ENCODE results near the gene SRP9. TPM values are rescaled to one million over a fixed set of nuclear protein-coding genes. Genes with fewer than 3 reads are reported as not detected.
A peak's percentile ranks its signal among the peaks of the same experiment; 100 is the strongest.

The SRP9 gene
- polyA plus RNA-seq, 1 of the 3 experiments (the other 2 are of a cell fraction): 156 TPM

GRCh38 chr1:225735252-225736149, 42.1 kb upstream of the SRP9 start:
- Histone ChIP-seq H4K20me1 (ENCODE audit: insufficient read depth) (no peaks in the 10 kb centered on the region), H3K36me3 (replicated peaks in 1 of 2; ENCODE audit: control insufficient read depth in 1 of 2, insufficient read depth in 2 of 2, low read length in 1 of 2) (no peaks in the 10 kb centered on the region), H3K4me3 (ENCODE audit: low read depth in 2 of 2, low read length in 1 of 2) (no peak overlapping the region), H3K9me3 (no peaks in the 10 kb centered on the region), H3K4me2 (peak overlapping the region; percentile 49), H3K27ac (ENCODE audit: low read depth in 2 of 2, low read length in 1 of 2) (peak overlapping the region; percentile 88 to 93), H3F3A (replicated peaks; ENCODE audit: insufficient read depth) (peaks cover 24% of the 10 kb centered on the region), H2AFZ (ENCODE audit: low read depth) (peak overlapping the region; percentile 61), H3K79me2 (ENCODE audit: insufficient read depth) (no peaks in the 10 kb centered on the region), H3K9me2 (no peaks in the 10 kb centered on the region), H3K27me3 (ENCODE audit: insufficient read depth) (no peaks in the 10 kb centered on the region), H3K9ac (peak overlapping the region; percentile 59), H3K4me1 (ENCODE audit: control insufficient read depth in 1 of 2, insufficient read depth in 2 of 2, low read depth in 1 of 2, low read length in 1 of 2) (peaks cover 29% of the 10 kb centered on the region in 2 experiments)
- ChIA-PET POLR2A (interaction anchor here (2.2 kb wide), 1 partner anchor 83 kb away, joined by 10 read pairs; the partner anchor contains the start of gene ENAH), CTCF (interaction anchor here (0.6 to 3.0 kb wide), 5 partner anchors 11 to 261 kb away, joined by 3 to 13 read pairs (median 4); no protein-coding TSS in a partner anchor)
- DNase-seq: peak; percentile 53
- 32% methylated on average over 12 of the region's 12 CpGs for WGBS (ENCODE audit: low lambda C conversion rate)
- peak; percentile 31; the same call in 1 of the 2 replicates for TF ChIP-seq CTCF (IDR thresholded peaks at IDR 0.05)
- no peak for TF ChIP-seq CHD2 (IDR thresholded peaks at IDR 0.05; ENCODE audit: low read length, partially characterized antibody)
- TF ChIP-seq TEAD4 (IDR thresholded peaks at IDR 0.05; ENCODE audit: borderline replicate concordance, insufficient read depth): no peak
- TF ChIP-seq, protein P1, sequence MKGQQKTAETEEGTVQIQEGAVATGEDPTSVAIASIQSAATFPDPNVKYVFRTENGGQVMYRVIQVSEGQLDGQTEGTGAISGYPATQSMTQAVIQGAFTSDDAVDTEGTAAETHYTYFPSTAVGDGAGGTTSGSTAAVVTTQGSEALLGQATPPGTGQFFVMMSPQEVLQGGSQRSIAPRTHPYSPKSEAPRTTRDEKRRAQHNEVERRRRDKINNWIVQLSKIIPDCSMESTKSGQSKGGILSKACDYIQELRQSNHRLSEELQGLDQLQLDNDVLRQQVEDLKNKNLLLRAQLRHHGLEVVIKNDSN (IDR thresholded peaks at IDR 0.05; ENCODE audit: borderline replicate concordance, low read depth): no peak; the same call in 1 of the 2 replicates
- peak; percentile 83 for TF ChIP-seq NFIC (IDR thresholded peaks at IDR 0.05; ENCODE audit: borderline replicate concordance)
- no peak for TF ChIP-seq SMC3 (IDR thresholded peaks at IDR 0.05; ENCODE audit: low read depth, low read length)
- TF ChIP-seq MEF2A (IDR thresholded peaks at IDR 0.05; ENCODE audit: borderline replicate concordance, low read depth): peak; percentile 33; the same call in 1 of the 2 replicates
- TF ChIP-seq, protein P2, sequence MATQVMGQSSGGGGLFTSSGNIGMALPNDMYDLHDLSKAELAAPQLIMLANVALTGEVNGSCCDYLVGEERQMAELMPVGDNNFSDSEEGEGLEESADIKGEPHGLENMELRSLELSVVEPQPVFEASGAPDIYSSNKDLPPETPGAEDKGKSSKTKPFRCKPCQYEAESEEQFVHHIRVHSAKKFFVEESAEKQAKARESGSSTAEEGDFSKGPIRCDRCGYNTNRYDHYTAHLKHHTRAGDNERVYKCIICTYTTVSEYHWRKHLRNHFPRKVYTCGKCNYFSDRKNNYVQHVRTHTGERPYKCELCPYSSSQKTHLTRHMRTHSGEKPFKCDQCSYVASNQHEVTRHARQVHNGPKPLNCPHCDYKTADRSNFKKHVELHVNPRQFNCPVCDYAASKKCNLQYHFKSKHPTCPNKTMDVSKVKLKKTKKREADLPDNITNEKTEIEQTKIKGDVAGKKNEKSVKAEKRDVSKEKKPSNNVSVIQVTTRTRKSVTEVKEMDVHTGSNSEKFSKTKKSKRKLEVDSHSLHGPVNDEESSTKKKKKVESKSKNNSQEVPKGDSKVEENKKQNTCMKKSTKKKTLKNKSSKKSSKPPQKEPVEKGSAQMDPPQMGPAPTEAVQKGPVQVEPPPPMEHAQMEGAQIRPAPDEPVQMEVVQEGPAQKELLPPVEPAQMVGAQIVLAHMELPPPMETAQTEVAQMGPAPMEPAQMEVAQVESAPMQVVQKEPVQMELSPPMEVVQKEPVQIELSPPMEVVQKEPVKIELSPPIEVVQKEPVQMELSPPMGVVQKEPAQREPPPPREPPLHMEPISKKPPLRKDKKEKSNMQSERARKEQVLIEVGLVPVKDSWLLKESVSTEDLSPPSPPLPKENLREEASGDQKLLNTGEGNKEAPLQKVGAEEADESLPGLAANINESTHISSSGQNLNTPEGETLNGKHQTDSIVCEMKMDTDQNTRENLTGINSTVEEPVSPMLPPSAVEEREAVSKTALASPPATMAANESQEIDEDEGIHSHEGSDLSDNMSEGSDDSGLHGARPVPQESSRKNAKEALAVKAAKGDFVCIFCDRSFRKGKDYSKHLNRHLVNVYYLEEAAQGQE (IDR thresholded peaks at IDR 0.05; ENCODE audit: low read depth, low read length): peak; percentile 45; the same call in 1 of the 2 replicates
- TF ChIP-seq, protein P3, sequence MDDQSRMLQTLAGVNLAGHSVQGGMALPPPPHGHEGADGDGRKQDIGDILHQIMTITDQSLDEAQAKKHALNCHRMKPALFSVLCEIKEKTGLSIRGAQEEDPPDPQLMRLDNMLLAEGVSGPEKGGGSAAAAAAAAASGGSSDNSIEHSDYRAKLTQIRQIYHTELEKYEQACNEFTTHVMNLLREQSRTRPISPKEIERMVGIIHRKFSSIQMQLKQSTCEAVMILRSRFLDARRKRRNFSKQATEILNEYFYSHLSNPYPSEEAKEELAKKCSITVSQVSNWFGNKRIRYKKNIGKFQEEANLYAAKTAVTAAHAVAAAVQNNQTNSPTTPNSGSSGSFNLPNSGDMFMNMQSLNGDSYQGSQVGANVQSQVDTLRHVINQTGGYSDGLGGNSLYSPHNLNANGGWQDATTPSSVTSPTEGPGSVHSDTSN (IDR thresholded peaks at IDR 0.05): peak; percentile 63
- TF ChIP-seq ELF1 (IDR thresholded peaks at IDR 0.05): no peak
- no peak; the same call in 1 of the 2 replicates for TF ChIP-seq POLR2AphosphoS5 (IDR thresholded peaks at IDR 0.05; ENCODE audit: low read depth, low read length)
- no peak for TF ChIP-seq EZH2phosphoT487 (IDR thresholded peaks at IDR 0.05; ENCODE audit: borderline replicate concordance, low read depth)
- 0 out of 4 replicates have a peak, but pooled peaks have one; percentile 3 to 24 for TF ChIP-seq EP300 (IDR thresholded peaks at IDR 0.05; ENCODE audit: borderline replicate concordance in 1 of 2, low read depth in 1 of 2, low read length in 1 of 2)
- TF ChIP-seq, protein P4, sequence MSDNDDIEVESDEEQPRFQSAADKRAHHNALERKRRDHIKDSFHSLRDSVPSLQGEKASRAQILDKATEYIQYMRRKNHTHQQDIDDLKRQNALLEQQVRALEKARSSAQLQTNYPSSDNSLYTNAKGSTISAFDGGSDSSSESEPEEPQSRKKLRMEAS (IDR thresholded peaks at IDR 0.05; ENCODE audit: low read depth): peak; percentile 83
- TF ChIP-seq, protein P5, sequence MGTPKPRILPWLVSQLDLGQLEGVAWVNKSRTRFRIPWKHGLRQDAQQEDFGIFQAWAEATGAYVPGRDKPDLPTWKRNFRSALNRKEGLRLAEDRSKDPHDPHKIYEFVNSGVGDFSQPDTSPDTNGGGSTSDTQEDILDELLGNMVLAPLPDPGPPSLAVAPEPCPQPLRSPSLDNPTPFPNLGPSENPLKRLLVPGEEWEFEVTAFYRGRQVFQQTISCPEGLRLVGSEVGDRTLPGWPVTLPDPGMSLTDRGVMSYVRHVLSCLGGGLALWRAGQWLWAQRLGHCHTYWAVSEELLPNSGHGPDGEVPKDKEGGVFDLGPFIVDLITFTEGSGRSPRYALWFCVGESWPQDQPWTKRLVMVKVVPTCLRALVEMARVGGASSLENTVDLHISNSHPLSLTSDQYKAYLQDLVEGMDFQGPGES (IDR thresholded peaks at IDR 0.05; ENCODE audit: low read depth, low read length): no peak
- no peak for TF ChIP-seq FOXJ3 (CRISPR knock-in tag; IDR thresholded peaks at IDR 0.05)
- no peak for TF ChIP-seq FOXM1 (IDR thresholded peaks at IDR 0.05; ENCODE audit: low read depth)
- TF ChIP-seq RAD21 (IDR thresholded peaks at IDR 0.05; ENCODE audit: low read length): no peak; the same call in 1 of the 2 replicates
- 0 out of 2 replicates have a peak, but pooled peaks have one; percentile 16 for TF ChIP-seq TAF1 (IDR thresholded peaks at IDR 0.05; ENCODE audit: borderline replicate concordance, low read depth, low read length)
- TF ChIP-seq JUND (IDR thresholded peaks at IDR 0.05): no peak
- peak; percentile 59 for TF ChIP-seq TCF12 (IDR thresholded peaks at IDR 0.05)
- TF ChIP-seq SIN3A (IDR thresholded peaks at IDR 0.05; ENCODE audit: borderline replicate concordance, low read depth, low read length): peak; percentile 93; the same call in 1 of the 2 replicates

Data from SK-N-SH (cell line).